H1 (cell line): ENCODE results near the gene TIAM2. TPM values are rescaled to one million over a fixed set of nuclear protein-coding genes. Genes with fewer than 3 reads are reported as not detected.

ENCODE experiments used
- GABPA ChIP-seq: IDR thresholded peaks from 2 replicates; pipeline ENCODE4 v1.6.1; 2011; ENCODE audit warnings: mild to moderate bottlenecking, low read length, moderate library complexity, borderline replicate concordance; ENCODE audit not compliant: insufficient read depth
- SAP30 ChIP-seq: fragments of 300-600 bp; sonication (generic); IDR thresholded peaks from 2 replicates; pipeline ENCODE4 v1.7.1; 2012; ENCODE audit warnings: low read length, moderate library complexity, mild to moderate bottlenecking, inconsistent platforms; ENCODE audit not compliant: insufficient read depth, insufficient replicate concordance
- polyA plus RNA-seq, 7 experiments: library from polyadenylated mRNA; depleted of rRNA in 3 of 7; stranded (reverse) in 5 of 7; unstranded in 2 of 7; fragments of >200 nt in 5 of 7; fragments of 200-250 nt in 2 of 7; gene quantifications; 1 replicate in 5 of 7; 2 replicates in 1 of 7; 4 replicates in 1 of 7; pipeline versions ENCODE4 v1.2.1 to v1.2.3, GENCODE V29; 2011 to 2013; ENCODE audit warnings: missing spikeins in 2 of 7, mixed read lengths in 2 of 7
- total RNA-seq: library from RNA; stranded (reverse); fragmentation: NEBNext Ultra II Directional; extraction: Animal tissue kit (Norgen Biotek cat#: 25700); gene quantifications from 2 replicates; pipeline ENCODE4 v1.2.1, GENCODE V29; 2021

The TIAM2 gene
- total and polyA plus RNA-seq, 2 of the 8 experiments (the other 6 are each of a cell fraction or from before 2014, with no cell fraction given) = 7.4 to 23.9 TPM

- no peak for TF ChIP-seq SAP30
- no peak for TF ChIP-seq GABPA
These were observed 15.8 kb downstream of the TIAM2 start (continued) for GRCh38 chr6:155010940-155011339.
